Stimulated activated CD8-positive, alpha-beta memory T cell treated with anti-CD3 and anti-CD28 coated beads, Interleukin-15, amount 100 ng/mL, for 1 hour (primary cell): ENCODE measurements around the gene MTHFD1L.

Experiments
- DNase-seq: peaks from one replicate; pipeline ENCODE4 v3.0.0-alpha.2; 2020; ENCODE audit warnings: low read depth

Gene MTHFD1L

GRCh38 chr6:150866147-150866990, 867 bp downstream of the MTHFD1L start:
- peak; percentile 21 for DNase-seq

- no peak for DNase-seq
Measured at GRCh38 chr6:150866991-150867501, 1.5 kb downstream of the MTHFD1L start.

- DNase-seq, result no peak
Measured at GRCh38 chr6:150868759-150869158, 3.3 kb downstream of the MTHFD1L start.

- DNase-seq, result no peak
Measured at GRCh38 chr6:150874179-150874578, 8.7 kb downstream of the MTHFD1L start.

GRCh38 chr6:150875841-150876240, 10.3 kb downstream of the MTHFD1L start:
- no peak for DNase-seq

- DNase-seq, result no peak
Measured at GRCh38 chr6:150876598-150876997, 11.1 kb downstream of the MTHFD1L start.

GRCh38 chr6:150877928-150878327, 12.4 kb downstream of the MTHFD1L start:
- no peak for DNase-seq

- no peak for DNase-seq
Measured at GRCh38 chr6:150878347-150879213, 13.1 kb downstream of the MTHFD1L start.

GRCh38 chr6:150880336-150880735, 14.8 kb downstream of the MTHFD1L start:
- no peak for DNase-seq

- DNase-seq, result no peak
Measured at GRCh38 chr6:150881911-150882481, 16.5 kb downstream of the MTHFD1L start.

GRCh38 chr6:150883521-150883920, 18.0 kb downstream of the MTHFD1L start:
- DNase-seq, result no peak

GRCh38 chr6:150886155-150886554, 20.7 kb downstream of the MTHFD1L start:
- DNase-seq, result no peak

GRCh38 chr6:150887978-150888563, 22.6 kb downstream of the MTHFD1L start:
- DNase-seq, result no peak

- DNase-seq, result no peak
Measured at GRCh38 chr6:150890346-150890745, 24.8 kb downstream of the MTHFD1L start.

GRCh38 chr6:150891888-150892485, 26.5 kb downstream of the MTHFD1L start:
- peak; percentile 45 for DNase-seq

GRCh38 chr6:150894191-150894744, 28.8 kb downstream of the MTHFD1L start:
- DNase-seq, result no peak

GRCh38 chr6:150894935-150895552, 29.5 kb downstream of the MTHFD1L start:
- DNase-seq, result no peak

- no peak for DNase-seq
Measured at GRCh38 chr6:150895928-150896632, 30.6 kb downstream of the MTHFD1L start.

GRCh38 chr6:150897400-150897943, 32.0 kb downstream of the MTHFD1L start:
- DNase-seq, result no peak
